ENCODE data around the gene F13B.
"Not testable (repeated sequence)": the region's sequence is repeated elsewhere in the genome, so short reads cannot be mapped to it uniquely, and the experiment has no call there.

The F13B gene

GRCh38 chr1:197041486-197042353, 25.3 kb downstream of the F13B start:
- no peak for DNase-seq

DNA sequence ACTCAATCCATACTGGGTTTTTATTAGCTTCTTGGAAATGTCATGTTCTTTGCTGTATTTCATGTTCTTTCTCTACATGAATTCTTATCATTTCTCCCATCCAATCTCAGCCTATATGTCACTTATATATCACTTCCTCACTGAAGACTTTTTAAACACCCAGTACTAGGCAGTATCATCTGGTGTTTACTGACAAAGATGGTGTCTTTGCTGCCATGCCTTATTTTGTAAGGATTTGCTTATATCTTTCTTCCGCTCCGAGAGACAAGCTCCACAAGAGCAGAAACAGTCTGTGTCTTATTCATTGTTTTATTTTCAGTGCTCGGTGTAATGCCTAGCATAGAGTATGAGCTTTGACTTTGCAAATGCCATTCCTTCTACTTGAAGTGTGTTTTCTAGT, 30.2 kb downstream of the F13B start:
- DNase-seq: no peak

DNA sequence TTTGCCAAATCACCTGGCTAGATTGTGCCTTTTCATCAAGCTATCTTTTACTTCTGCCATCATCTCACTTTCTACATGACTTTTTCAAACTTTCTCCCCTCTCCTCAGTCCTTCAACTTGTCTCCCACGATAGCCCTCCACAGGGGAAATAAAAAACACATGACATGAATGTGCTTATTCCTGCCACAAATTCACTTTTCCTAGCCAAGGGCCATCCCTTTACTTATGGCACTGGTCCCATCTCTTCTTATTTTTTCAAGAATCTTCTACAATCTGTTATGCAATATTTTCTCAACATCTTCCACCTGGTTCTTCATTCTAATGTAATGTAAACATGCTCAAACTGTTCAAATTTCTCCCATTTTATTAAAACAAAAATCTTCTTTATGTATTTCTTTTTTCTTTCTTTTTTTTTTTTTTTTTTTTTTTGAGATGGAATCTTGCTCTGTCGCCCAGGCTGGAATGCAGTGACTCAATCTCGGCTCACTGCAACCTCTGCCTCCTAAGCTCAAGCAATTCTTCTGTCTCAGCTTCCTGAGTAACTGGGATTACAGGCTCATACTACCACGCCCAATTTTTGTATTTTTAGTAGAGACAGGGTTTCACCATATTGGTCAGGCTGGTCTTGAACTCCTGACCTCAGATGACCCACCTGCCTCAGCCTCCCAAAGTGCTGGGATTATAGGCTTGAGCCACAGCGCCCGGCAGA, 32.3 kb downstream of the F13B start:
- DNase-seq: not testable (repeated sequence)

- DNase-seq: no peak
Observed at GRCh38 chr1:197029749-197030148, 37.3 kb downstream of the F13B start.

GRCh38 chr1:197027359-197027758, 39.7 kb downstream of the F13B start:
- DNase-seq: no peak

DNA sequence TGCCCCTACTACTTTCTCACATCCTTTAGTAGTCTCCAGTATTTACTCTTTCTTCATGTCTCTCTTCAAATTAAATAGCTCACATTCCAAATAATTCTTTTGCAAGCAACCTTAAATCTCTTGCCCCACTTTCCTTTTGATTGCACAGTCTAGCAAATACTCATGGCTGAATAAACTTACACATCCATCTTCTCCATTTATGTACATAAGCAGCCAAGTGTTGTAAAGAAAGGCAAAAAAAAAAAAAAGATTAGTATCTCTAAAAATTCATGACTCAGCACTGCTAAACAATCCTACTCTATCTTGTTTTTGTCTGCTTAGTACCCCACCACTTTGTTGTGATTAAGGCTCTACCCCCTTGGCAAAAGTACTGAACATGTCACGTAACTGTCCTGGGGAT, 42.6 kb downstream of the F13B start:
- no peak for DNase-seq

GRCh38 chr1:197021716-197022115, 45.3 kb downstream of the F13B start:
- DNase-seq: no peak

DNA sequence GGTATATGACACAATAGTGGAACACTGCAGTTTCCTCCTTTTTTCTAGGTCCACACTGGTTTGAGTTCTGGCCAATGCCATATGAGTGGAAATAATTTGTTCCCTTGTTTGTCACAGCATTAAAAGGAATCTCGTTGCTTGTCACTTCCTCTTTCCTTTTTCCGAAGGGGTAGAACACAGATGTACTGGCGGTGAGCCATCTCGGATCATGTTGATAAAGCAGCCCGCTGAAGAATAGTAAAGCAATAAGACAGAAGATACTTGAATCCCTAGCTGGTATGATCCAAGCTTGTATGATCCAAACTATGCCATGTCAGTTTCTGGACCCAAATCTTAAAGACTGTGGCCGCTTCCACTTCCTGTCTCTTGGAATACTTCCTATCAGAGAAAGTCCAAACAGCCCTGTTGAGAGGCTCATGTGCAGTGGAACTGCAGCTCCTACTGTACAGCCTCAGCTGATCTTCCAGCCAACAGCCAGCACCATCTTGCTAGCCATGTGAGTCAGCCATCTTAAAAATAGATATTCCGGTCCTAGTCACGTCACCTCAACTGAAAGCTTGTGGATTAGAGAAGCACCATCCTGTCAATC, 49.4 kb downstream of the F13B start:
- DNase-seq: no peak

DNA sequence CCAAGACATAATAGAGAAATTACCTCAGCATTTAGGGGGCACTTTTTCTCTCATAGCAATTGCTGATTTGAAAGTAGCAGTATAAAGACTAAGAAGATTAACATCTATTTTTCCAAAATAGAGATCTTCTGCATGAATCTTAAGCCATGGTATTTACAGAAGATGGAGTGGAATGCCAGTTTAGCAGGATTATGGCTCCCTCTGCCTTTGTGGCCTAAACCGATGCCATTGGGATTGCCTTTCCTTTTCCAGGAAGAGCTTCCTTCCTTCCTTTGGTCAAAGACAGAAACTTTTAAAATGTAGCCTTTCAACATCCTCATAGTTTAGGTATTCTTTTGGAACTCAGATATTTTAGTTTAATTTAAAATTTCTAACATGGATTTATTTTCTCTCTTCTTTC, 50.3 kb downstream of the F13B start:
- DNase-seq: no peak

- DNase-seq: no peak
Observed at GRCh38 chr1:197013234-197013633, 53.8 kb downstream of the F13B start.

GRCh38 chr1:197011614-197012013, 55.4 kb downstream of the F13B start:
- no peak for DNase-seq

DNA sequence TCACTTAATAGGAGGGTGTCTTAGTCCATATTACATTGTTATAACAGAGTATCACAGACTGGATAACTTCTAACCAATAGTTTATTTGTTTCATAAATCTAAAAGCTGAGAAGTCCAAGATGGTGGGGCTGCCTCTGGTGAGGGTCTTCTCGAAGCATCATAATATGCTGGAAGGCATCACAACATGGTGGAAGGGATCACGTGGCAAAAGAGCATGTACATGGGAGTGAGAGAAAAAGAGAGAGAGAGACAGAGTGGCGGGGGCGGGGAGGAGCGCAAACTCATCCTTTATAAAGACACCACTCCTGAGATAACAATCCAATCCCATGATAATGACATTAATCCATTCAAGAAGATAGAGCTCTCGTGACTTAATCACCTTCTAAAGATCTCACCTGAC, 58.2 kb downstream of the F13B start:
- DNase-seq: no peak

- DNase-seq: no peak
Observed at GRCh38 chr1:197003132-197003531, 63.9 kb downstream of the F13B start.

- DNase-seq: no peak
Observed at GRCh38 chr1:197001828-197002227, 65.2 kb downstream of the F13B start.

DNA sequence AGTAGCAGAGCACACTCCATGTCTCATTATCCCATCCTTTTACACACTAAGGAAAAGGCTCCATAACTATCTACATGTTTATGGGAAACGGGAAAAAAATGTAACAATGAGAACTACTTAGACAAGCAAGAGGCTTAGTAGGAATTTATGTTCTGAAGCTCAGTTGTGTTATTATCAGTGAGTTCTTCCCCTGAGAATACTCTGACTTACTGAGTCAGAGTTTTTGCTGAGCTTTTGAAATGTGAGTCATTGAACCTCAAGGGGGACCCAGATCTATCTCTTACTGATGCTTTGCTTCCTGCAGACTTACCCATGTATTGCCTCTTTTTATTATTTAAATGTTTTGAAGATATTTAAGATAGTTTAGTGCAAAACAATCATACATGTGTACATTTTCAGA, 69.6 kb downstream of the F13B start:
- DNase-seq: no peak

GRCh38 chr1:196993916-196994315, 73.1 kb downstream of the F13B start:
- DNase-seq: no peak

DNA sequence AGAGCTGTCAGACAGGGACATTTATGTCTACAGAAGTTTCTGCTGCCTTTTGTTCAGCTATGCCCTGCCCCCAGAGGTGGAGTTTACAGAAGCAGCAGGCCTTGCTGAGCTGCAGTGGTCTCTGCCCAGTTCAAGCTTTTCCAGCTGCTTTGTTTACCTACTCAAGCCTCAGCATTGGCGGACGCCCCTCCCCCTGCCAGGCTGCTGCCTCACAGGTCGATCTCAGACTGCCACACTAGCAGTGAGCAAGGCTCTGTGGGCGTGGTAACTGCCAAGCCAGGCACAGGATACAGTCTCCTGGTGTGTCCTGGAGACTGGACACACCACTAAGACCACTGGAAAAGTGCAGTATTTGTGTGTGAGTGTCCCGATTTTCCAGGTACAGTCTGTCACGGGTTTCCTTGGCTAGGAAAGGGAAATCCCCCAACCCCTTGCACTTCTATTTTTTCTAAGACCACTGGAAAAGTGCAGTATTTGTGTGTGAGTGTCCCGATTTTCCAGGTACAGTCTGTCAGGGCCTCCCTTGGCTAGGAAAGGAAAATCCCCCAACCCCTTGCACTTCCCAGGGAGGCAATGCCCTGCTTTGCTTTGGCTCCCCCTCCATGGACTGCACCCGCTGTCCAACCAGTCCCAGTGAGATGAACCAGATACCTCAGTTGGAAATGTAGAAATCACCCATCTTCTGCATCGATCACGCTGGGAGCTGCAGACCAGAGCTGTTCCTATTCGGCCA, 75.0 kb downstream of the F13B start:
- DNase-seq: not testable (repeated sequence)
